Astrocyte of the spinal cord (primary cell): ENCODE data around the gene ELOVL5.
"Not testable (repeated sequence)": the region's sequence is repeated elsewhere in the genome, so short reads cannot be mapped to it uniquely, and the experiment has no call there.

ENCODE experiments used
- DNase-seq: peaks from one replicate; pipeline ENCODE4 v3.0.0; 2011; ENCODE audit warnings: low read depth, low spot score
- H3K4me3 ChIP-seq: 2 replicates; pipeline ENCODE4 v1.5.1; 2011; ENCODE audit warnings: low read depth, mild to moderate bottlenecking, low read length, moderate library complexity
- CTCF ChIP-seq: IDR thresholded peaks from 2 replicates; pipeline ENCODE4 v1.5.1; 2012; ENCODE audit warnings: low read depth, mild to moderate bottlenecking, low read length, inconsistent platforms
- in situ Hi-C: cut with HindIII; loops from 2 replicates; pipeline ENCODE4 v1.10.0; 2017; ENCODE audit warnings: low sequenced_read_pairs

Gene ELOVL5

GRCh38 chr6:53322188-53323029 is 26.3 kb downstream of the ELOVL5 start:
- DNase-seq: peak; percentile 31
- in situ Hi-C loops: no loop called here
- no peak for TF ChIP-seq CTCF
- no peak overlapping the region for H3K4me3 ChIP-seq

DNA sequence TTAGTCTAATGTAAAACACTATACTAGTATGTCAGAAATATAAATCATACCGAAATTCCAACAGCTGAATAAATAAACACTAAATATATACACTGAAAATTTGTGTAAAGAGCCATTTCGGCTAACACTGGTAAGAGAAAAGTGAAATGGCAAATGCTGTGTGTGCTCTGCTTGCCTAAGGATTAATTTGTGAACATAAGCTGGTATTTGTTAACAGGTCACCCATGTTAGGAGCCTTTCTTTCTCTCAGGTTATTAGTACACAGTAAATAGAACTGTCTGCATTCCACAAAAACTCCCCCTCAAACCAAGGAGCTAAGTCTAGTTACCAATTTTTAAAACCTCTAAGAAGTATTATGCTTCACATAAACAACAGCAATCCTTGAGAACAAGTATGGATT is 27.0 kb downstream of the ELOVL5 start:
- no peak for DNase-seq
- in situ Hi-C loops: no loop called here
- H3K4me3 ChIP-seq: no peak overlapping the region
- TF ChIP-seq CTCF: no peak

- no peak for TF ChIP-seq CTCF
- no peak overlapping the region for H3K4me3 ChIP-seq
- in situ Hi-C loops: no loop called here
- DNase-seq: no peak
Observed at GRCh38 chr6:53320964-53321363, 27.8 kb downstream of the ELOVL5 start.

GRCh38 chr6:53318429-53318828 is 30.3 kb downstream of the ELOVL5 start:
- no peak overlapping the region for H3K4me3 ChIP-seq
- no peak for TF ChIP-seq CTCF
- in situ Hi-C loops: no loop called here
- no peak for DNase-seq

DNA sequence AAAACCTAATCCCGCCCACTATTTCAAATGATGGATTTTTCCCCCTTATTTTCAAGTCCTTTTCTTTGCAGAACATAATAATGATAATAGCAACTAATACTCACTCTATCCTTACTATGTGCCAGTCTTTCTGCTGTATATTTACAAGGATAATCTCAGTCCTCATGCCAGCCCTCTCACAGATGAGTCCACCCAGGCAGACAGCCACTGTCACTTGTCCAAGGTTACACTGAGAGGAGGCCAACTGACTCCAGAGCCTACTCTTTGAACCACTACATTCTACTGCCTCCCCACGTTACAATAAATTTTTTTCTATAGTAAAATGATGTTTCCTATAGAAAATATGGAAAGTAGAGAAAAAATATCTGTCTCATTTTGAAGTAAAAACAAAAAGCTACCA is 30.9 kb downstream of the ELOVL5 start:
- DNase-seq: no peak
- H3K4me3 ChIP-seq: no peak overlapping the region
- in situ Hi-C loops: no loop called here
- TF ChIP-seq CTCF: no peak

- in situ Hi-C loops, DNase-seq, H3K4me3 ChIP-seq: not testable (repeated sequence)
Observed at GRCh38 chr6:53317299-53317698, 31.5 kb downstream of the ELOVL5 start.

DNA sequence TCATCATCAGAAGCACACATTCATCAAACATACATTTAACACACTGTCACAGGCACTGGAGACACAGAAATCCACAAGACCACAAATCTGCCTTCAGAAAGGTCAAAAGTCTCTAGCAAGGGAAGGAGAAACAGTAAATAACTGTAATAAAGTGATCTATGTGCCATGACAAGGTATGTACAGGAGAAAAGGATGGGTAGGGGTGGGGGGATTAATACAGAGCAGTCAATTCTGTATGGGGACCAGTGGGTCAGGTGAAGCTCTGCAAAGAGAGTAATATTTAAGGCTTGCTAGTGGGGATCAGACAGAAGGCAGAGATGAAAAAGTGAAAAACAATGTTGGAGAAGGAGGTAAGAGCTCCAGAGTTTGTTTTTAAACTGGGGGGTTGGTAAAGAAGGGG is 32.6 kb downstream of the ELOVL5 start:
- no peak overlapping the region for H3K4me3 ChIP-seq
- no peak for TF ChIP-seq CTCF
- in situ Hi-C loops: no loop called here
- no peak for DNase-seq
